Caco-2 (cell line): ENCODE results near the gene MS4A1. TPM values are rescaled to one million over a fixed set of nuclear protein-coding genes. Genes with fewer than 3 reads are reported as not detected.

Experiments used
- BruUV-seq: library from RNA; stranded (reverse); fragments of 400-500 nt; replicated peaks from 2 replicates; lab custom pipeline; 2021; lab: Mats Ljungman, UMichigan
- CTCF ChIA-PET: fragments of 300-600 bp; sonication (Branson Sonifier 250); formaldehyde crosslinking; loops from one replicate; lab custom pipeline; 2022; ENCODE audit warnings: antibody characterized with exemption; lab: Charles Lee
- POLR2A ChIA-PET: fragments of 300-600 bp; sonication (Branson Sonifier 250); formaldehyde crosslinking; loops from one replicate; lab custom pipeline; 2022; ENCODE audit warnings: antibody characterized with exemption; lab: Charles Lee
- DNase-seq, 2 experiments: peaks; one replicate each; pipeline versions ENCODE4 v3.0.0 to v3.0.0-alpha.2; 2020 to 2022
- H3K27me3 ChIP-seq: replicated peaks from 2 replicates; pipeline ENCODE4 v1.6.0; 2011; ENCODE audit warnings: low read length; ENCODE audit not compliant: control insufficient read depth, insufficient read depth
- H3K36me3 ChIP-seq: 2 replicates; pipeline ENCODE4 v1.5.1; 2011; ENCODE audit warnings: low read length; ENCODE audit not compliant: control insufficient read depth, insufficient read depth
- H3K4me1 ChIP-seq: fragments of 250-450 bp; sonication (Bioruptor Pico); 2 replicates; pipeline ENCODE4 v1.5.1; 2020; ENCODE audit warnings: mild to moderate bottlenecking
- H3K4me3 ChIP-seq: 2 replicates; pipeline ENCODE4 v1.5.1; 2011; ENCODE audit warnings: low read depth, mild to moderate bottlenecking, control low read depth, low read length
- H3K9me3 ChIP-seq: fragments of 250-450 bp; sonication (Bioruptor Pico); 2 replicates; pipeline ENCODE4 v1.5.1; 2020; ENCODE audit warnings: mild to moderate bottlenecking, moderate library complexity
- H3K27ac Mint-ChIP-seq: one replicate; pipeline ENCODE4 v1.8.0; 2022; ENCODE audit warnings: mixed read lengths; ENCODE audit not compliant: unreplicated experiment
- H3K27me3 Mint-ChIP-seq: one replicate; pipeline ENCODE4 v1.8.0; 2022; ENCODE audit warnings: mixed read lengths; ENCODE audit not compliant: insufficient read depth, unreplicated experiment
- H3K36me3 Mint-ChIP-seq: one replicate; pipeline ENCODE4 v1.8.0; 2022; ENCODE audit warnings: mild to moderate bottlenecking, mixed read lengths; ENCODE audit not compliant: insufficient read depth, unreplicated experiment
- H3K4me1 Mint-ChIP-seq: one replicate; pipeline ENCODE4 v1.8.0; 2022; ENCODE audit warnings: low read depth, mixed read lengths; ENCODE audit not compliant: unreplicated experiment
- H3K4me3 Mint-ChIP-seq: one replicate; pipeline ENCODE4 v1.8.0; 2022; ENCODE audit warnings: mild to moderate bottlenecking, moderate library complexity, mixed read lengths; ENCODE audit not compliant: unreplicated experiment
- H3K9me3 Mint-ChIP-seq: one replicate; pipeline ENCODE4 v1.8.0; 2022; ENCODE audit warnings: mixed read lengths; ENCODE audit not compliant: unreplicated experiment
- intact Hi-C: fragments of 100-400 bp; cut with micrococcal nuclease; formaldehyde crosslinking; loops from one replicate; pipeline ENCODE4 v1.10.0; 2022; ENCODE audit not compliant: unreplicated experiment
- total RNA-seq: library from RNA; stranded (reverse); gene quantifications from 2 replicates; pipeline ENCODE4 v1.2.3, GENCODE V29; 2022
- TF ChIP-seq, protein P1 (sequence below), 2 experiments: fragments of 200-600 bp in 1 of 2; IDR thresholded peaks; 1 replicate in 1 of 2; 2 replicates in 1 of 2; pipeline versions ENCODE4 v1.5.1 to v1.8.0; 2011 to 2022; ENCODE audit warnings: antibody characterized with exemption in 1 of 2, control low read depth in 1 of 2, inconsistent platforms in 1 of 2, low read depth in 1 of 2, low read length in 1 of 2, mild to moderate bottlenecking in 1 of 2, moderate library complexity in 1 of 2; ENCODE audit not compliant: insufficient read depth in 1 of 2, severe bottlenecking in 1 of 2, unreplicated experiment in 1 of 2

Gene MS4A1
- total RNA-seq, 1 experiment from 2014 or later = not detected

DNA sequence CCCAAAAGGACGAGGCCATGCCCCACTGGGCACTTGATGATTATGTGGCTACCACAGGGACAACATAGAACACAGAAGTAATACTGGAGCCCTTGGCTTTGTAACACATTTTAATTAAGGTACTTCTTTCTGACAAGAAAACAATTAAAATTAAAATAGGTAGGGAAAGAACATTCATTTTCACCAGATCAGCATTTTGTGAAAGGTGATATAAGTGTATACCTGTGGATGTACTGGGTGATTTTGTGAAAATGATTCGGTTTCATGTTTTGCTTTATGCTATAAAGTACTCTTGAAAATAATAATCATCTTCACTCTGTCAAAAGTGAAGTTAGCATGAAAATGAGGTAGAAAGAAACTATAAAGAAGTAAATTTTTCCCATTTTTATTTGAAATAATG lies 37.8 kb downstream of the MS4A1 start:
- ChIA-PET POLR2A (no interaction called here), CTCF (no interaction called here)
- intact Hi-C loops = no loop called here
- TF ChIP-seq, protein P1, sequence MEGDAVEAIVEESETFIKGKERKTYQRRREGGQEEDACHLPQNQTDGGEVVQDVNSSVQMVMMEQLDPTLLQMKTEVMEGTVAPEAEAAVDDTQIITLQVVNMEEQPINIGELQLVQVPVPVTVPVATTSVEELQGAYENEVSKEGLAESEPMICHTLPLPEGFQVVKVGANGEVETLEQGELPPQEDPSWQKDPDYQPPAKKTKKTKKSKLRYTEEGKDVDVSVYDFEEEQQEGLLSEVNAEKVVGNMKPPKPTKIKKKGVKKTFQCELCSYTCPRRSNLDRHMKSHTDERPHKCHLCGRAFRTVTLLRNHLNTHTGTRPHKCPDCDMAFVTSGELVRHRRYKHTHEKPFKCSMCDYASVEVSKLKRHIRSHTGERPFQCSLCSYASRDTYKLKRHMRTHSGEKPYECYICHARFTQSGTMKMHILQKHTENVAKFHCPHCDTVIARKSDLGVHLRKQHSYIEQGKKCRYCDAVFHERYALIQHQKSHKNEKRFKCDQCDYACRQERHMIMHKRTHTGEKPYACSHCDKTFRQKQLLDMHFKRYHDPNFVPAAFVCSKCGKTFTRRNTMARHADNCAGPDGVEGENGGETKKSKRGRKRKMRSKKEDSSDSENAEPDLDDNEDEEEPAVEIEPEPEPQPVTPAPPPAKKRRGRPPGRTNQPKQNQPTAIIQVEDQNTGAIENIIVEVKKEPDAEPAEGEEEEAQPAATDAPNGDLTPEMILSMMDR (IDR thresholded peaks at IDR 0.05; ENCODE audit: insufficient read depth in 1 of 2, low read depth in 1 of 2, low read length in 1 of 2, severe bottlenecking in 1 of 2, unreplicated experiment in 1 of 2) = no peak
- H3K27me3 Mint-ChIP-seq = peaks cover 5% of the 10 kb centered on the region
- no peaks in the 10 kb centered on the region for H3K36me3 ChIP-seq
- no peaks in the 10 kb centered on the region for H3K4me1 Mint-ChIP-seq
- no TSS peak for BruUV-seq
- no peak overlapping the region for H3K4me3 ChIP-seq
- H3K4me3 Mint-ChIP-seq = no peak overlapping the region
- H3K4me1 ChIP-seq = no peaks in the 10 kb centered on the region
- no peaks in the 10 kb centered on the region for H3K36me3 Mint-ChIP-seq
- H3K27me3 ChIP-seq = no peaks in the 10 kb centered on the region
- no peak overlapping the region for H3K27ac Mint-ChIP-seq
- peaks cover 10% of the 10 kb centered on the region for H3K9me3 Mint-ChIP-seq
- no peak for DNase-seq
- no peaks in the 10 kb centered on the region for H3K9me3 ChIP-seq

- Mint-ChIP-seq H3K4me3 (no peak overlapping the region), H3K27ac (no peak overlapping the region), H3K27me3 (peaks cover 3% of the 10 kb centered on the region), H3K4me1 (no peaks in the 10 kb centered on the region), H3K36me3 (no peaks in the 10 kb centered on the region), H3K9me3 (no peaks in the 10 kb centered on the region)
- POLR2A ChIA-PET = no interaction called here
- Histone ChIP-seq H3K9me3 (no peaks in the 10 kb centered on the region), H3K4me1 (no peaks in the 10 kb centered on the region), H3K36me3 (no peaks in the 10 kb centered on the region), H3K27me3 (no peaks in the 10 kb centered on the region), H3K4me3 (no peak overlapping the region)
- DNase-seq = no peak
- CTCF ChIA-PET = no interaction called here
- intact Hi-C loops = no loop called here
- TF ChIP-seq, protein P1 (IDR thresholded peaks at IDR 0.05; ENCODE audit: insufficient read depth in 1 of 2, low read depth in 1 of 2, low read length in 1 of 2, severe bottlenecking in 1 of 2, unreplicated experiment in 1 of 2) = no peak
- BruUV-seq = no TSS peak
These were observed 42.8 kb downstream of the MS4A1 start for GRCh38 chr11:60498399-60498798.

DNA sequence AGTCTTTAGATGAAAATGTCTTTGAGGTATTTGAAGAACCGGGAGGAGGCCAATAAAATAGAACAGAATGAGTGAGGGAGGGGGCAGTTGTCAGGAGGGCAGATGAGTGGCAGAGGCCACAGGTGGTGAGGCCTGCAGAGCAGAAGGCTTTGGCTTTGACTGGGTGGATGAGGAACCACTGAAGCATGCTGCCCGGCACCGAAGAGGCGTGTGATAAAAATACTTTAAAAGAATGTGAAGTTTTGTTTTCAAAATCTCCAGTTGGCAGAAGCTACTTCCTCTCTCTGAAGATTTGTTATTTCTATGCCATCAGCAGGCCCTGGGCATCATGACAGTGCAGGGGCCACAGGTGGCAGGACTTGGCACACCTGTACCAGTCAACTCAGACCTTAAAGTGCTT lies 43.2 kb downstream of the MS4A1 start:
- no peak overlapping the region for H3K4me3 Mint-ChIP-seq

More for the DNA sequence above, 43.2 kb downstream of the MS4A1 start:
- ChIA-PET POLR2A (no interaction called here), CTCF (no interaction called here)
- Histone ChIP-seq H3K36me3 (no peaks in the 10 kb centered on the region), H3K4me1 (no peaks in the 10 kb centered on the region), H3K27me3 (no peaks in the 10 kb centered on the region), H3K4me3 (no peak overlapping the region), H3K9me3 (no peaks in the 10 kb centered on the region)
- intact Hi-C loops = no loop called here
- DNase-seq = no peak
- TF ChIP-seq, protein P1 (IDR thresholded peaks at IDR 0.05; ENCODE audit: insufficient read depth in 1 of 2, low read depth in 1 of 2, low read length in 1 of 2, severe bottlenecking in 1 of 2, unreplicated experiment in 1 of 2) = no peak
- H3K4me1 Mint-ChIP-seq = no peaks in the 10 kb centered on the region
- no peaks in the 10 kb centered on the region for H3K36me3 Mint-ChIP-seq
- no TSS peak for BruUV-seq
- no peaks in the 10 kb centered on the region for H3K9me3 Mint-ChIP-seq
- H3K27ac Mint-ChIP-seq = no peak overlapping the region
- H3K27me3 Mint-ChIP-seq = peaks cover 3% of the 10 kb centered on the region
